Gastrocnemius medialis (tissue), 4 donors: Measurements from ENCODE around the gene TLR2.

Experiments
- CTCF ChIP-seq, 5 experiments: fragments of 450-650 bp in 3 of 5; fragments of 200-600 bp in 2 of 5; sonication (generic) in 2 of 5; IDR thresholded peaks in 4 of 5; conservative IDR thresholded peaks in 1 of 5; 1 replicate in 4 of 5; 2 replicates in 1 of 5; pipeline ENCODE4 v1.5.1; 2016 to 2019; ENCODE audit warnings: antibody characterized with exemption in 5 of 5, mild to moderate bottlenecking in 3 of 5, moderate library complexity in 3 of 5
- POLR2A ChIP-seq, 2 donors: fragments of 450-650 bp; IDR thresholded peaks; one replicate each; pipeline ENCODE4 v1.6.1; 2017; ENCODE audit warnings: antibody characterized with exemption in 2 of 2, mild to moderate bottlenecking in 2 of 2, moderate library complexity in 2 of 2

GRCh38 chr4:153731239-153731638, 47.2 kb downstream of the TLR2 start:
- TF ChIP-seq CTCF (IDR thresholded peaks at IDR 0.05 in 4 of 5, conservative IDR thresholded peaks at IDR 0.05 in 1 of 5), result no peak
- TF ChIP-seq POLR2A (IDR thresholded peaks at IDR 0.05), result no peak
